HG03378 (cell line): ENCODE measurements around the gene ELL.

Experiments
- ATAC-seq: cut with Tn5 transposase; IDR thresholded peaks from one replicate; pipeline ENCODE4 v1.9.1; 2021; ENCODE audit warnings: mild to moderate bottlenecking, moderate library complexity; ENCODE audit not compliant: unreplicated experiment

ELL gene

DNA sequence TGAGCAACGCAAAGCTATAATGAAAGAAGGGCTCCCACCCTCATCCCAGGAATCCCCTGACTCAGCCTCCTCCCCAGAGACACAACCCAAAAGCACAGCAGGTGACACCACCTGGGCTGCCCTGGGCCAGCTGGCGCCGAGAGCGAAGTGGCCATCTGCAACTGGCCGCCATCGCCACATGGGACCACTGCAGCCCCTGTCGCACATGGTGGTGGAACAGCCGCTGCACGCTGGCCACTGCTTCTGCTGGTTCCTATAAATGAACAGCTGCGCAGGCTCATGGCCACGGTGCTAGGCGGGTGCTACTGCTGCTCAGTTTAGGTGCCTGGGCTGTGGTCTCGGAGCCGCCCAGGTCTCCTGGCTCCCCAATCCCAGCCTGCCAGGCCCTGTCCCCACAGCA lies 72.3 kb downstream of the ELL start:
- ATAC-seq = no peak

DNA sequence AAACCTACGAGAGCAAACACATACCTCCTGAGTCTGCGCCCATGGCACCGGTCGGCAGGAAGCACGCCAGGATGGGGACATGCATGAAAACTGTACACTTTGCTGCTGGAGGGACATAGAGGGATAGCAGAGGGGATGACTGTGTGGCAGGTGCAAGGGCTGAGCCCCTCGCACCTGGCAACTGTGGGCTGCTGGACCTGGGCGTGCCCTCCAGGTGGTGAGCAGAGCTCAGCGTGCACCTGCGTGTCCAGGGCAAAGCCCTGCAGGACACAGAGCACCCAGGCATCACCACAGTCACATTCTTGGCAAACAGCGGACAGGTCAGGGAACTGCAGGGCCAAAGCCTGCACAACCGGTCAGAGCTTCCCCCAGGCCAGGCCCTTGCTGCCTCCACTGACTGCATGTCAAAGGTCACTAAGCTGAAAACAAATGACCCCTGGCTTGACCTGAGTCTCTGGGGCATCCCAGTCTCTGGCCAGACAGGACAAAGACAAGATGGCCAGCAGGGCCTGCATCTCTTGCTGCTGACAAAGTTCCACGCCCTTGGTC lies 75.0 kb downstream of the ELL start:
- ATAC-seq = no peak

DNA sequence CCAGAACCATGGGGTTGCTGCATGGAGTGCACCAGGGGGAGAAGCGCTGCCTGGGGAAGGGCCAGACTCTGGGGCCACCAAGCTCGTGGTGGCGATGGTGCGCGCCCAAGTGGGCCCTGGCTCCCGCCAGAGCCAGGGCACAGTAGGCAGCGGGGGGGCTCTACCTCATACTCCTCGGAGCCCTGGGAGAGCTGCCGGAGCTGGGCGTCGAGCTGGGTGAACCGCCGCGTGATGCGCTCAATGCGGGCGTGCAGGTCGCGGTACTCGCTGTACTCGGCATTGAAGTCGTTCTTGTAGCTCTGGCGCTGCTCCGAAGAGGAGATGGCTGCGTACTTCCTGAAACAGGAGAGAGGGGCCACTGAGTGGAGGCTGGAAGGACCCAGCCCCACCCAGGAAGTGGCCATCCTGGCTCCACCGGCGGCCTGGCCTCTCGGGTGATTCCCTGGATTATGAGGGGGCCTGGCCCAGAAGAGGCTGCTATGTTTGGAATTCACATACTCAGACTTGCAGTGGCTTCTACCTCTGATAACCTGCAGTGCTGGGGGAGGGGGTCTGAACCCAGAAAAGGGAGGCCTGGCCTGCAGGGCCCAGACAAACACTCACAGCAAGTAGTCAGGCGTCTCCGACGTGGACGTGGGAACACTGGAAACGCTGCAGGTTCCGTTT lies 75.6 kb downstream of the ELL start:
- ATAC-seq = no peak

DNA sequence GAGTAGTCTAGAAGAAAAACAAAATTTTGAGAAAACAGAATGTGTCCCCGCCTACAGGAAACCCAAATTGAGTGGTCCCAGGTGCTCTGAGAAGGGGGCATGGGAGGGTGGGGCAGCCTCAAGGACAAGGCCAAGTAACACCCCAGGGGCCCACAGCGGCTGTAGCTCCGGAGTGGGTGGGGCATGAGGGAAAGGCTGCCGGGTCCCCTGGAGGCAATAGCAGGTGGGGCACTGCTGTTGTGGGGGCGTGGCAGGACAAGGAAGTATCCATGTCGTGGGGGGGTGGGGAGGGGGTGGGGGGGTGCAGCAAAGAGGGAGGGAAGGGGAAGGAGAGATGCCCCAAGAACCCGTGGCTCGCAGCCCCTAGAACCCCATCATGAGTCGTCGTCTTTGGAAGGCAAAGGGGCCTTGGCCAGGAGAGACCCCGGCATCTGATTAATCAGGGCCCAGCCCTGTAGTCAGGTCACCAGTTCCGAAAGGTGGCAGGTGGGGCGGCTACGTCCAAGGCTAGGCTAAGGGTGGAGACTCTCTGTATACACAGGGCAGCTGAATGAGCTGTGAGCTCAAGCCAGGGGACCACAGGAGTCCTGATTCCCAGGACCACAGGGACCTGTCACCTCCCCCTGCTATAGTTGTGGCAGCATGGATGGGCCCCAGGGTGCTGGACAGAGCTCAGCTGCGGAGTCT lies 76.5 kb downstream of the ELL start:
- no peak for ATAC-seq

DNA sequence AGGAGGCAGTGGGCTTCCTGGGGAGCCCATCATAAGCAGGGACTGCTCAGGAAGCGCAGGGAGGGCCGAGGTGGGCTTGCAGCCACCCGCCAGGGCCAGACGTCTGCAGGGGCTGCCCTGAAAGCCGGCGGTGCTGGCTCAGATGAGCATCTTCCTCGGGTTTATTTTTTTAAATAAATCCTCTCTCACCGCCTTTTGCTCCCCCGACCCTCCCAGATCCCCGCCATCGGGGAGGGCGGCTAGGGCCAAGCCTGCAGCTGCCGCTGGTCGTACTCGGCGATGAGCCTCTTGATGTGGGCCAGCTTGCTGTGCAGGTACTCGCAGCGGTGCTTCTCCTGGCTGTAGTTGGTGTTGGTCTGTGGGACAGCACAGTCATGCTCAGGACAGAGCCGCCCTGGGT lies 77.4 kb downstream of the ELL start:
- ATAC-seq = no peak

DNA sequence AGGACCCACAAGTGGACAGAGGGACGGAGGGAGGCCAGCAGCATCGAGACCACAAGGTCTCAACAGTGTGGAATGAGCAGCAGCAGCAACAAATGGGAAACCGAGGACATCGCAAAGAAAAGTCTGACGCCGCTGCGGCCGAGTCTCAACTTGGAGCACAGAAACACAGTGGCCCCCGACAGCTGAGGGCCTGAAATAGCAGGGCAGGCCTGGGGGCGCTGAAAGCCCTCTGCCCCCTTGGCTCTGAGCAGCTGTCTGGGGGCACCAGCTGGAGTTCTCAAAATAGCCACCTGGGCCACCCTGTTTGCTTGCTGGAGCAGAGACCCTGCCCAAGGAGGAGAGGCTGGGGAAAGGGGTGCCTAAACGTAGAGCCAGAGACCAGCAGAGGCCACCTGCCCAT lies 78.0 kb downstream of the ELL start:
- ATAC-seq = no peak

DNA sequence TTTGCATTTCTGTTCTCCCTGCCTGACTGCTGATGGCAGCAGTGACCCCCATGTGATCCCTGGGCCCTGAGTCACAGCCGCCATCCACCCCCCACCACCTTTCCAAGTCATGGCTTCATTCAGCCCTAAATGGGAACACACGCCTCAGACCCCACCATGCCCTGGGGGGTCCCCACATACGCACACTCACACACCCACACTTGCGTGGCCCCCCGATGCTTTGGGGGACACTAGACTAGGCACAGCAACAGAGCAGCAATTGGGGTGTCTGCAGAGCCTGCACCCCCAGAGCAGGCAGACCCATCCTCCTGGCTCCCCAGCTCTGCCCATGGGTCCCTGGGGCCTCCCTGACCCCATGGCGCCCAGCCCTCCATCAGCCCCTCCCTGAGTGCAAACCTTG lies 78.5 kb downstream of the ELL start:
- no peak for ATAC-seq

DNA sequence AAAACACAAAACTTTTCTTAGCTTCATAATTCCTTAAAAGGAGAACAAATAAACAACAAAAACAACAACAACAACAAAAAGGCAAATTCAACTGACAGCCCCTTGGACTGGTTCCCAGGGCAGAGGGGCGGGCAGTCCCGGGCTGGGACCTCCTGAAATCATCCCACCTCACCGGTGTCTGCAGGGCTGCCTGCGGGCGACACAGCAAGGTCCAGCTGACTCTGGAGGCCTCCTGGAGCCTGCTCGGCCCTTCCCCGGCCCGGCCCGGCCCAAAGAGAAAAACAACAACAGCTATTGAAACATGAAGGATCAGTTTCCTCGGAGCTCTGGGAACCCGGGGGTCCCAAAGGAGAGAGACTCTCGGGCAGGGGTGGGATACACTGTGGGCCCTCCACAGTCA lies 78.9 kb downstream of the ELL start:
- ATAC-seq = no peak

DNA sequence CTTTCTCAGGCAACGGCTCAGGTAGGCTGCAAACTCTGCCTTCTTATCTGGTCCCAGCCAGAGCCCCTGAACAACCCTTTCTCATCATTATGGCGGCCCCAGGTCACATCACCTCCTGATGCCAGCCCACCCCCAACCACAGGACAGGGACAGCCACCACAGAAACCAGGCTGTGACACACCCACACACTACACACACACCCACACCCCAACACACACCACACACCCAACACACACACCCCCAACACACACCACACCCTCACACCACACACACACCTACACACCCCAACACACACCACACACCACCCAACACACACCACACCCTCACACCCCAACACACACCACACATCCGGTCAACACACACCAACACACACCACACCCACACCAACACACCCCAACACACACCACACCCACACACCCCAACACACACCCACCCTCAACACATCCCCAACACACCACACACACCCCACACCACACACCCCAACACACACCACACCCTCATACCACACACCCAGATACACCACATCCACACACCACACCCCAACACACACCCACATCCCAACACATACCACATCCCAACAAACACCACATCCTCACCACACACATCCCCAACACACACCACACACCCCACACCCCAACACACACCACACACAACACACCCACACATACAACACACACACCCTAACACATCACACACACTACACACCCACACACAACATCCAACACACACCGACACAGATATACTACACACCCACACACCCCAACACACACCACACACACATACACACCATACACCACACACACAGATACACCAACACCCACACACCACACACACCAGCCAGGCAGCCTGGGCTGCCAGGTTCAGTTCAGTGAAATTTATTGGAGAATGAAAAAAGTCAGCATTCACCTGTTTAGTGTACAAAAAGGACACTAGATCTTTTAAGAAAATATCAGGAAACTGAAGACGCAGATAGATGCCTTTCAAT lies 79.8 kb downstream of the ELL start:
- ATAC-seq = no peak

DNA sequence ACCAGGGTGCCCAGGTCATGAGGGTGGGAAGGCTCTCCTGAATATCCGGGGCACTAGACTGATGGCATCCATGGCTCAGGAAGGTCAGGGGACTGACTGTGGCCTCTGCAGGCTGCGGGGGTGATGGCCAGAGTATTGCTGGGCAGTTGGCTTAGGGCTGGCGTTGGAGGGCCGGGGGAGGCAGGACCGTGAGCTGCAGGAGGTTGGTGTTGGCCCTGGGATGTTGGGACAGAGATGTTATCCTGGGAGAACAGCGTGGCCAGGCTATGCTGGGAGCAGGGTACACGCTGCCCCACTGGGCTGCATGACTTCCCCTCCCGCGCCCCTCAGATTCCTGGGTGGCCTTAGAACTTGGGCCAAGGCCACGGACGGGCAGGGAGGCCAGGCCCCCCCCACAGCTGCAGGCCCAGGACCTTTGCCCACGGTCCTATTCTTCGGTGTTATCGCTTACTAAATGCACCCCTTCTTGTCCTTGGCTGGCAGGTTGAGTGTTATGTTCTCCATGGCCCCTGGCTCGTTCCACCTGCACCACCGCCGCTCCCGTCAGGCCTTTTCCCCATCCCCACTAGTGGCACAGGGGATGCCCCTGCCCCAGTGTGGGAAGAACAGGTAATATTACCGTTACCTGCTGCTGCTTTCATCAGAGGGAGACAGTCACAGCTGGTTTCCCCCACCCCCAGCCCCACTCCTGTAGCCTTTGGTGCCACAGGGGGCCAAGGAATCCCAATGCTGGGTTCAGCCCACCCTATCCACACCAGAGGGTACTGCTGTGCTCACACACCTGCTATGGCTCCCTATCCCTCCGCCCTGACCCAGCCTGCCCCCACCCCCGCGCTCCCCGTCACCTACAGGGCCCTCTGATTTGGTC lies 80.7 kb downstream of the ELL start:
- no peak for ATAC-seq

DNA sequence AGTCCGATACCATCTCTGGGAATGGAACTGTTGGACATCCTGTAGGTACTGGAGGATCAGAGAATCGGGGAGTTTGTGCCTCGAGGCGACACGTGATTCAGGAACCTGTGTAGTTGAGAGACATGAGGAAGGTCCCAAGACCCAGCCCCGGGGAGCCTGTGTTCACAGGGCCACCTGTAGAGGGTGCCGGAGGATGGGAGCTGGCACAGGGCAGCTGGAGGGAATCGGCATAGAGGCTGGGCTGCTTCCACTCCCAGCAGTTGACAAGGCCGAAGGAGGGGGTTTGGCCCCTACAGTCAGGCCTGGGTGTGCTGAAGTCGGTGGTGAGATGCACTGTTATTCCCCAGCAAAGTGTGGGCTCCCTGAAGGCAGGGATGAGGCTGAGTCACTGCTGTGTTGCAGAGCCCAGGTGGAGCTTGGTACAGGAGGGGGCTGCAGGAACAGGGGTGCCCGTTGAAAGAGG lies 81.4 kb downstream of the ELL start:
- ATAC-seq = no peak

DNA sequence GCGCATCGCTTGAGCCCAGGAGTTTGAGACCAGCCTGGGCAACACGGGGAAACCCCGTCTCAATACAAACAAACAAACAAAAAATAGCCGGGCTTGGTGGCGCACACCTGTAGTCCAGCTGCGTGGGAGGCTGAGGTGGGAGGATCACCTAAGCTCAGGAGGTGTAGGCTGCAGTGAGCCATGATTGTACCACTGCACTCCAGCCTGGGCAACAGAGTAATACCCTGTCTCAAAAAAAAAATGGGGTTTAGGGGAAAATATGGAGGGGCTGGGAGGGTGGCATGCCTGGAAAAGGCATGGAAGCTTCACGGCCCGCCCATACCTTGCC lies 82.0 kb downstream of the ELL start:
- ATAC-seq = no peak

DNA sequence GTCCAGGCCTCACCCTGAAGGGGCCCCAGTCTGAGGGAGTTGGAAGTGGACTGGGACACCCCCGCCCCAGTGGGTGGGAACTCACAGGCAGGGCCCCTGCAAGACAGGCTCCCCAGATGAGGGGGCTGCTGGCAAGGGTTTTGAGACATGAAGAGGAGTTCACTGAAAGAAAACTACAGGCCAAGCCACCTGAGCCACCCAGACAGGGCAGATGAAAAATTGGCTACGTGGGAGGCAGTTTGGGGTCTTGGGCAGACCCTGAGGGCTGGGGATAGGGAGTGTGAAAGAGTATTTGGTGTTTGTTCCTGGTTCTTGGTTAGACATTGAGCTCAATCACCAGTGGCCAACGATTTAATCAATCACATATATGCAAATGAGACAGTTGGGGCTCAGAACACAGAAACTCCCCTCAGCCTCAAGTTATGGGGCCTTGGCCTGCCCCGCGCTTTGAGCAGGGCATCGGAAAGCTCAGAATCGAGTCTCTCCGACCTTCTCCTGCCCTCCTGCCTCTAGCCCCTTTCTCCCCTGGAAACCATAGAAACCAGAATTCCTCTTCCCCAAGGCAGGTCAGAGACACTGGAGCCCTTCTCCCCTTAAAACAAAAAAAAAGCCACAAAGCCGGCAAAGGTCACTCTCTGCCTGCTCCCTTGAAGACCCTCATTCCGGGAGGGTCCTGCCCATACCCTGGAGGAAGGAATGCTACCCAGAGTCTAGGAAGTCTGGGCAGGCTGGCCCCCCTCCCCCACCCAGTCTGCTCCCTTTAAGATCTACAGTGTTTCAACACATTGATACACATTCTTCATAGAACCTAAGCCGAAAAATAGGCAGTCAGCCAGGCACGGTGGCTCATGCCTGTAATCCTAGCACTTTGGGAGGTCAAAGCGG lies 82.6 kb downstream of the ELL start:
- no peak for ATAC-seq

DNA sequence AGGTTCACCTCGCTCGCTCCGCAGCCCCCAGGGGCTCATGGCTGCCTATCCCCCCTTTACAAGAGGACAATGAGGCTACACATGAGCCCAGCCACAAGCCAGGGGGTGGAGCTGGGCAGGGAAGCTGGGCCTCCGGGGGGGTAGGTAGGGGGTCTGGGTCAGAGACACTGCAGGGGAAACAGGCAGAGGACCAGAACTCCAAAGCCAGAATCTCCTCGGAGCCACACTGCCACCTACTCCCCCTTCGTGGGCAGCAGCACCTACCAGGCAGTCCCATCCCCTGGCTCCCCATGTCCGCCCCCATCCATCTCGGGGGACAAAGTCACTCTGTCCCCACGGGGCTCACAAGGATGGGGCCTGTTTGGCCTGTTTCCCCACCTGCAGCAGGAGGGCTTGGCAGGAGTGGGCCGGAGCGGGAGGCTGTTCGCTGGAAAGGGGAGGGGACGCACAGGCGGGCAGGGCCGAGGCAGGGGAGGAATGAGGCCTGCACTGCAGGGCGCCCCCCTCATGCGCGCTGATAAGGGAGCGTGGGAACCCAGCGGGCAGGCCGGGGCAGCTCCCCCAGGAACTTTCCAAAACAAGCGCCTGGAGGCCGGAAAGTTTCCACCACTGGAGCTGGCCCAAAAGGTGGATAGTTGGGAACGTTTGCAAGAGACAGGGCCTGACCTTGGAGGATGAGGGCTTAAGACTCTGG lies 83.4 kb downstream of the ELL start:
- no peak for ATAC-seq

DNA sequence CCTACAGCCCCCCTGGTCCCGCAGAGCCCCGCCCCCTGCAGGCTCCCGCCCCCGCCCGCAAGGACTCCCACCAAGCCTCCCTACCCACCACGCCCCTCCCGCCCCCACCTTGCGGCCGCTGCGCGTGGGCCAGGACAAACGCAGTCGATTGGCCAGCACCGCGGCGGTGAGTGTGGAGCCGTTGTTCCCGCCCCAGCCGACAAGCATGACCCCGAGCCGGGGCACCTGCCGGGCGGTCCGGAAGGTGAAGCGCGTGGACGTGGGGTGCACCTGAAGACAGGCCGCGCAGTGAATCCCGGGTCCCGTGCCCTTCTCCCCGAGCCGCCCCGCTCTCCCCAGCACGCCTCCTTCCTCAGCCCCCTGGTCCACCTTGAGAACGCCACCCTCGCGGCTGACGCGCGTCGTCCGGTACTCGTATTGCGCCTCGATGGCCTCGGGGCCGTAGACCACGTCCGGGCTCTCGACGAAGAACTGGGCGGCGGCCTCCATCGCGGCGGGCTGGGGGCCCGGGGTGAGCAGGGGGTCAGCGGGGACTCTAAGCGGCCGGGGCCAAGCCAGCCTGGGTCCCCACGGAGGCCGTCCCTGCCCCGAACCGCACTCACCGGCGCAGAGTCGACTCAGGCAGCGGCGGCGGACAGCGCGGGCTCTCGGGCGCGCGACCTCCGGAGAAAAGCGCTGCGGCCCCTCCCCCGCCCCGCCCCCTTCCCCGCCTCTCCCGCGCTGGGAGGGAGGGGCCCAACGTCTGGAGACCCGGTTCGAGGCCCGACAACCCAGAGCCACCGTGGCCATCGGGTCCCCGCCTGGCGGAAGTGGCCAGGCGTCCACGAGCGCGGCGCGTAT lies 84.2 kb downstream of the ELL start, which contains the start of gene ISYNA1:
TSS of gene ISYNA1 (minus strand) at position 643 of the 840 bp plus-strand sequence. CDS start at position 489, 154 bp downstream.
- ATAC-seq = no peak

DNA sequence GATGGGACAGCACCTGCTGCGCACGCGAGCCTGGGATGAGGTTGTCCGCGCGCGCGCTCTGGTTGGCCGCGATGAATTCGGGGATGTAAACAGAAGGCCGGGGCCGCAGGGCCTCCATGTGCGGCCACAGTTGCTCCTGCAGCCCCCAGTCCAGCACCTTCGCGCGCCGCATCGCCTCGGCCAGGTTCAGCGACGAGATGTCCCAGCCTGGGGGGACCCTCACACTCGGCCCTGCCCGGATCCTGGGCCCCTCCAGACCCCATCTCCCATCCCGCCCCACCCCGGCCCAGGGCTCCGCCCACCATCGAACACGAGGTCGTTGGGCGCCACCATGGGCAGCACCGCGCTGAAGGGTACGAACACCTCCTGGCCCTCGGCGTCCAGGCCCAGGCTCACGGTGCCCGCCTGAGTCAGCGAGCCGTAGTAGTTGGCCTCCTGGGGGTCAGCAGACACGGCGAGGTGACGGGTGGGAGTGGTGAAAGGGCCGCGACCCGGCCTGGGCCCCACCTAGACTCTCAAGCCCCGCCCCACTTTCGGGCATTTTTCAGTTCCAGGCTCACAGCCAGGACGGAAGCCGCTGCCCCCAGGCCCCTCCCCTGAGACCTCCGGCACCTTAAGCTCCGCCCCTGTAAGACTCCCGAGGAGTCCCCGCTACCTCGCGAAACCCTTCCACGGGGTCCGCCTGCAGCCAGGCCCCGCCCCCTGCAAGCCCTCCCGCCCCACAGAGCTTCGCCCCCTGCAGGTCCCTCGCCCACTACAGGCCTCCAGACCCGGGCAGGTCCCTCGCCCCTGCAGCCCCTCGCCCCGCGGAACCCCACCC lies 85.0 kb downstream of the ELL start:
- ATAC-seq = no peak
